Erythroblast (primary cell): ENCODE measurements around the gene AQP6.

Experiments used
- GATA1 ChIP-seq: IDR thresholded peaks from 2 replicates; pipeline ENCODE4 v1.6.1; 2011; ENCODE audit warnings: low read depth, mild to moderate bottlenecking, control low read depth, low read length, moderate library complexity
- POLR2A ChIP-seq: IDR thresholded peaks from 2 replicates; pipeline ENCODE4 v1.6.1; 2011; ENCODE audit warnings: mild to moderate bottlenecking, low read length

DNA sequence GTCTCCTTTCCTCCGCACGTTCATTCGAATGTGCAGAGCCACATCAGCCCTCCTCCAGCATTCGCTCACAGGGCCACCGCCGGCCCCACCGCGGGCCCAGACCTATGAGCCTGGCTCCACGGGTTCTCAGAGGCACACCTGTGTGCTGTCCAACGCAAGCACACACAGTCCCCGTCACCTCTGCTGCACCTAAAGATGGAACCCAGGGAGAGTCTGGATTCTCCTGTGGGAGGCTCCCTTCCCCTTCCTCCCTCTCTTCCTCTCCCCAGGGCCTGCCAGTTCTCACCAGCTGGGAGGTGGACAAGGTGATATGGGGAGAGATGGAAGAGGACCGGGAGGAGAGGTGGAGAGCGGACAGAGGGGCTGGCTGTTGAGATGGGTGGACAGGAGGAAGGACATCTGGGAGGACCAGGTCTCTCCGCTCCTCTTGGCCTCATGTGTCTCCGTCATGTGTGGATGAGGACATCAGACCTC, 4.9 kb upstream of the AQP6 start:
- TF ChIP-seq POLR2A (no peak), GATA1 (no peak)
